SK-N-SH (cell line): ENCODE measurements around the gene OR1M1. TPM values are rescaled to one million over a fixed set of nuclear protein-coding genes. Genes with fewer than 3 reads are reported as not detected.

Source experiments
- polyA plus RNA-seq, 3 experiments: library from polyadenylated mRNA; depleted of rRNA; stranded (reverse); fragments of >200 nt; gene quantifications; 2 replicates each; pipeline ENCODE4 v1.2.3, GENCODE V29; 2012
- small RNA-seq, 7 experiments: library from RNA; depleted of rRNA; stranded (forward); fragments of <200 nt; gene quantifications; one replicate each; pipeline ENCODE3, GENCODE V24; 2012

The OR1M1 gene
- polyA plus RNA-seq, 1 of the 3 experiments (the other 2 are of a cell fraction) = not detected

Small RNA genes within 50 kb of the gene (small RNA-seq; reads per million reads assigned to genes)
- 0 reads per million in 7 experiments for gene OR1M4P

Other genes with a start within 250 kb of the OR1M1 start
- not detected in 2 replicates for gene MUC16, start 76.7 kb upstream of the OR1M1 start, polyA plus RNA-seq (2012; rRNA removed)
- not detected in 2 replicates for gene OR7G2, start 20.4 kb downstream of the OR1M1 start, polyA plus RNA-seq (2012; rRNA removed)
- gene OR7G1, start 28.7 kb downstream of the OR1M1 start, polyA plus RNA-seq (2012; rRNA removed) = not detected in 2 replicates
- not detected in 2 replicates for gene OR7G3, start 39.9 kb downstream of the OR1M1 start, polyA plus RNA-seq (2012; rRNA removed)
- 13.2 and 16.0 TPM in 2 replicates for gene ZNF317, start 53.3 kb downstream of the OR1M1 start, polyA plus RNA-seq (2012; rRNA removed)
- not detected in 2 replicates for gene OR7D2, start 91.9 kb downstream of the OR1M1 start, polyA plus RNA-seq (2012; rRNA removed)
- not detected in 2 replicates for gene OR7D4, start 132.5 kb downstream of the OR1M1 start, polyA plus RNA-seq (2012; rRNA removed)
- gene OR7E24, start 163.9 kb downstream of the OR1M1 start, polyA plus RNA-seq (2012; rRNA removed) = not detected in 2 replicates
- 0.97 and 1.2 TPM in 2 replicates for gene ZNF699, start 222.8 kb downstream of the OR1M1 start, polyA plus RNA-seq (2012; rRNA removed)
- 10.4 and 15.2 TPM in 2 replicates for gene ZNF559, start 237.1 kb downstream of the OR1M1 start, polyA plus RNA-seq (2012; rRNA removed)